H9 (cell line): ENCODE data around the gene SLC6A18. TPM values are rescaled to one million over a fixed set of nuclear protein-coding genes. Genes with fewer than 3 reads are reported as not detected.

ENCODE experiments used
- DNase-seq: peaks from one replicate; pipeline ENCODE4 v3.0.0-alpha.2; 2017
- H2AFZ ChIP-seq: one replicate; pipeline ENCODE4 v1.6.1; 2013; ENCODE audit warnings: mild to moderate bottlenecking, low read length, control low read depth, moderate library complexity
- H2AK5ac ChIP-seq: 2 replicates; pipeline ENCODE4 v1.6.1; 2013; ENCODE audit warnings: low read length, control low read depth, mixed read lengths; ENCODE audit not compliant: insufficient read length
- H2BK120ac ChIP-seq: one replicate; pipeline ENCODE4 v1.6.1; 2013; ENCODE audit warnings: low read depth, mild to moderate bottlenecking, low read length, control low read depth, inconsistent platforms; ENCODE audit not compliant: poor library complexity, severe bottlenecking
- H2BK12ac ChIP-seq: 2 replicates; pipeline ENCODE4 v1.6.1; 2013; ENCODE audit warnings: low read length, control low read depth, mixed read lengths, low read depth; ENCODE audit not compliant: insufficient read length
- H2BK15ac ChIP-seq: 2 replicates; pipeline ENCODE4 v1.6.1; 2013; ENCODE audit warnings: low read depth, low read length, control low read depth
- H2BK20ac ChIP-seq: one replicate; pipeline ENCODE4 v1.6.1; 2013; ENCODE audit warnings: low read depth, mild to moderate bottlenecking, low read length, control low read depth, inconsistent platforms; ENCODE audit not compliant: poor library complexity, severe bottlenecking
- H2BK5ac ChIP-seq: 2 replicates; pipeline ENCODE4 v1.6.1; 2013; ENCODE audit warnings: low read length, control low read depth, mixed read lengths; ENCODE audit not compliant: insufficient read length
- H3K14ac ChIP-seq: 2 replicates; pipeline ENCODE4 v1.6.1; 2013; ENCODE audit warnings: low read length, control low read depth; ENCODE audit not compliant: insufficient read depth
- H3K18ac ChIP-seq: 2 replicates; pipeline ENCODE4 v1.6.1; 2013; ENCODE audit warnings: low read depth, mild to moderate bottlenecking, mixed read lengths, low read length, control low read depth; ENCODE audit not compliant: insufficient read length
- H3K23ac ChIP-seq: 2 replicates; pipeline ENCODE4 v1.6.1; 2013; ENCODE audit warnings: low read length, control low read depth, mixed read lengths, low read depth; ENCODE audit not compliant: insufficient read length
- H3K23me2 ChIP-seq: 2 replicates; pipeline ENCODE4 v1.6.1; 2013; ENCODE audit warnings: low read depth, mild to moderate bottlenecking, mixed read lengths, low read length, control low read depth; ENCODE audit not compliant: insufficient read length, poor library complexity, severe bottlenecking
- H3K27ac ChIP-seq: 2 replicates; pipeline ENCODE4 v1.5.1; 2013; ENCODE audit warnings: low read length, control low read depth, mixed read lengths, low read depth; ENCODE audit not compliant: insufficient read length
- H3K27me3 ChIP-seq: 2 replicates; pipeline ENCODE4 v1.6.1; 2013; ENCODE audit warnings: low read length, control low read depth, inconsistent platforms; ENCODE audit not compliant: insufficient read depth
- H3K4ac ChIP-seq: 2 replicates; pipeline ENCODE4 v1.6.1; 2013; ENCODE audit warnings: low read depth, mild to moderate bottlenecking, control low read depth, inconsistent platforms, low read length, moderate library complexity
- H3K4me1 ChIP-seq: 2 replicates; pipeline ENCODE4 v1.6.1; 2013; ENCODE audit warnings: low read length, control low read depth, inconsistent platforms; ENCODE audit not compliant: insufficient read depth
- H3K4me2 ChIP-seq: 2 replicates; pipeline ENCODE4 v1.6.1; 2013; ENCODE audit warnings: low read length, control low read depth, mixed read lengths; ENCODE audit not compliant: insufficient read length, insufficient read depth
- H3K56ac ChIP-seq: 2 replicates; pipeline ENCODE4 v1.6.1; 2013; ENCODE audit warnings: low read depth, mild to moderate bottlenecking, mixed read lengths, low read length, control low read depth; ENCODE audit not compliant: insufficient read length
- H3K79me1 ChIP-seq: 2 replicates; pipeline ENCODE4 v1.6.1; 2013; ENCODE audit warnings: low read depth, mild to moderate bottlenecking, moderate library complexity, low read length, control low read depth, inconsistent platforms; ENCODE audit not compliant: insufficient read depth, poor library complexity, severe bottlenecking
- H3K79me2 ChIP-seq: 2 replicates; pipeline ENCODE4 v1.6.1; 2013; ENCODE audit warnings: low read length, control low read depth, inconsistent platforms; ENCODE audit not compliant: insufficient read depth
- H3K9ac ChIP-seq: 2 replicates; pipeline ENCODE4 v1.6.1; 2013; ENCODE audit warnings: low read length, control low read depth, mixed read lengths; ENCODE audit not compliant: insufficient read length; ENCODE audit errors: extremely low read depth
- H3K9me3 ChIP-seq: one replicate; pipeline ENCODE4 v1.6.1; 2013; ENCODE audit warnings: low read depth, low read length, inconsistent platforms; ENCODE audit not compliant: control insufficient read depth
- H3T11ph ChIP-seq: one replicate; pipeline ENCODE4 v1.6.1; 2013; ENCODE audit warnings: mild to moderate bottlenecking, low read length, control low read depth, inconsistent platforms
- H4K20me1 ChIP-seq: one replicate; pipeline ENCODE4 v1.6.1; 2013; ENCODE audit not compliant: control insufficient read depth, insufficient read length, insufficient read depth
- H4K5ac ChIP-seq: 2 replicates; pipeline ENCODE4 v1.6.1; 2013; ENCODE audit warnings: low read depth, mild to moderate bottlenecking, mixed read lengths, low read length, control low read depth; ENCODE audit not compliant: insufficient read length
- H4K8ac ChIP-seq: replicated peaks from 2 replicates; pipeline ENCODE4 v1.6.1; 2013; ENCODE audit warnings: low read length, control low read depth, mixed read lengths, low read depth; ENCODE audit not compliant: insufficient read length
- H4K91ac ChIP-seq: 2 replicates; pipeline ENCODE4 v1.6.1; 2013; ENCODE audit warnings: low read depth, mild to moderate bottlenecking, moderate library complexity, mixed read lengths, low read length, control low read depth; ENCODE audit not compliant: insufficient read length
- H3K27ac Mint-ChIP-seq, 3 experiments: 2 replicates in 2 of 3; 3 replicates in 1 of 3; pipeline ENCODE4 v1.8.0; 2020 to 2021; ENCODE audit warnings: mixed read lengths in 3 of 3, mild to moderate bottlenecking in 1 of 3, moderate library complexity in 1 of 3
- H3K27me3 Mint-ChIP-seq: 2 replicates; pipeline ENCODE4 v1.8.0; 2021; ENCODE audit warnings: low read depth, mild to moderate bottlenecking, moderate library complexity, mixed read lengths
- H3K36me3 Mint-ChIP-seq, 3 experiments: 2 replicates in 2 of 3; 3 replicates in 1 of 3; pipeline ENCODE4 v1.8.0; 2020 to 2021; ENCODE audit warnings: low read depth in 3 of 3, mixed read lengths in 3 of 3; ENCODE audit not compliant: insufficient read depth in 1 of 3
- H3K4me1 Mint-ChIP-seq, 2 experiments: 2 replicates each; pipeline ENCODE4 v1.8.0; 2020; ENCODE audit warnings: mixed read lengths in 2 of 2
- H3K4me3 Mint-ChIP-seq, 2 experiments: 2 replicates in 1 of 2; 3 replicates in 1 of 2; pipeline ENCODE4 v1.8.0; 2020 to 2021; ENCODE audit warnings: mild to moderate bottlenecking in 2 of 2, mixed read lengths in 2 of 2, moderate library complexity in 1 of 2
- H3K9me3 Mint-ChIP-seq, 2 experiments: 2 replicates in 1 of 2; 3 replicates in 1 of 2; pipeline ENCODE4 v1.8.0; 2020; ENCODE audit warnings: mild to moderate bottlenecking in 2 of 2, mixed read lengths in 2 of 2, moderate library complexity in 1 of 2
- CTCF ChIP-seq: fragments of 200-600 bp; sonication (generic); conservative IDR thresholded peaks from 3 replicates; pipeline ENCODE4 v1.8.0; 2021; ENCODE audit warnings: antibody characterized with exemption, mild to moderate bottlenecking
- WGBS: extraction: QIAGEN DNeasy Blood & Tissue Kit; methylation state at CpG from one replicate; pipeline ENCODE4 v1.1.7; 2013; ENCODE audit warnings: missing lambda C conversion rate, low lambda C conversion rate, mixed read lengths; ENCODE audit not compliant: insufficient read length; ENCODE audit errors: extremely low coverage; 5-methylcytosine and 5-hydroxymethylcytosine counted together
- total RNA-seq: library from RNA; stranded (reverse); gene quantifications from 2 replicates; pipeline ENCODE4 v1.2.1, GENCODE V29; 2021

Gene SLC6A18
- total RNA-seq, 1 experiment from 2014 or later, result not detected

- H3T11ph ChIP-seq, result no peak overlapping the region
- no peaks in the 10 kb centered on the region for H3K23me2 ChIP-seq
- no peak overlapping the region for H3K4me2 ChIP-seq
- H3K36me3 Mint-ChIP-seq, result no peaks in the 10 kb centered on the region; a peak in 1 of 7 replicates
- WGBS, result no CpG with 5 or more reads among the region's 11 CpGs
- H4K8ac ChIP-seq, result no peak overlapping the region
- H4K5ac ChIP-seq, result no peak overlapping the region
- H2BK5ac ChIP-seq, result no peak overlapping the region
- H3K79me2 ChIP-seq, result no peaks in the 10 kb centered on the region
- H3K9me3 Mint-ChIP-seq, result peaks cover 0 to 8% of the 10 kb centered on the region in 2 experiments; a peak in 3 of 5 replicates
- no peak overlapping the region for H3K4me3 Mint-ChIP-seq
- no peaks in the 10 kb centered on the region for H3K4me1 ChIP-seq
- TF ChIP-seq CTCF, result no peak
- no peak for DNase-seq
- no peak overlapping the region for H2BK12ac ChIP-seq
- H3K56ac ChIP-seq, result no peak overlapping the region
- H2BK20ac ChIP-seq, result no peak overlapping the region
- no peak overlapping the region for H3K18ac ChIP-seq
- H3K23ac ChIP-seq, result no peak overlapping the region
- no peaks in the 10 kb centered on the region for H3K79me1 ChIP-seq
- no peak overlapping the region for H2BK15ac ChIP-seq
- no peak overlapping the region for H2AFZ ChIP-seq
- H3K14ac ChIP-seq, result no peak overlapping the region
- H3K4ac ChIP-seq, result no peak overlapping the region
- no peaks in the 10 kb centered on the region for H4K20me1 ChIP-seq
- H3K27me3 Mint-ChIP-seq, result peaks cover 10% of the 10 kb centered on the region
- no peaks in the 10 kb centered on the region for H3K9me3 ChIP-seq
- peaks cover 3 to 6% of the 10 kb centered on the region in 2 experiments; a peak in 2 of 4 replicates for H3K4me1 Mint-ChIP-seq
- H3K9ac ChIP-seq, result no peak overlapping the region
- no peaks in the 10 kb centered on the region for H3K27me3 ChIP-seq
- no peak overlapping the region for H2AK5ac ChIP-seq
- H2BK120ac ChIP-seq, result no peak overlapping the region
- no peak overlapping the region for H3K27ac ChIP-seq
- peak overlapping the region in 1 of 3 experiments; percentile 57; a peak in 1 of 7 replicates for H3K27ac Mint-ChIP-seq
- no peak overlapping the region for H4K91ac ChIP-seq
These were observed 5.4 kb upstream of the SLC6A18 start for GRCh38 chr5:1219768-1220100.
